HTERT RPE-1 (cell line): Measurements from ENCODE around the gene POTEH.
"Not testable (repeated sequence)": the region's sequence is repeated elsewhere in the genome, so short reads cannot be mapped to it uniquely, and the experiment has no call there.

Experiments
- in situ Hi-C: fragments of 300-500 bp; cut with MboI; formaldehyde crosslinking; loops from 4 replicates; pipeline ENCODE4 v1.14.3; 2020; ENCODE audit warnings: low sequenced_read_pairs

Gene POTEH

GRCh38 chr22:15689749-15690125, at the start of gene POTEH:
TSS of gene POTEH (plus strand) at chr22:15690026. CDS start at chr22:15690078, 52 bp downstream.
- in situ Hi-C loops, result not testable (repeated sequence)

GRCh38 chr22:15642288-15642861, 47.5 kb upstream of the POTEH start:
- in situ Hi-C loops, result not testable (repeated sequence)

- in situ Hi-C loops, result not testable (repeated sequence)
Observed at GRCh38 chr22:15651954-15652353, 37.9 kb upstream of the POTEH start.

GRCh38 chr22:15652738-15653137, 37.1 kb upstream of the POTEH start:
- in situ Hi-C loops, result not testable (repeated sequence)

- in situ Hi-C loops, result not testable (repeated sequence)
Observed at GRCh38 chr22:15653241-15653640, 36.6 kb upstream of the POTEH start.

GRCh38 chr22:15661102-15661501, 28.7 kb upstream of the POTEH start:
- in situ Hi-C loops, result not testable (repeated sequence)

- in situ Hi-C loops, result not testable (repeated sequence)
Observed at GRCh38 chr22:15664682-15665081, 25.1 kb upstream of the POTEH start.

- in situ Hi-C loops, result not testable (repeated sequence)
Observed at GRCh38 chr22:15665478-15665877, 24.3 kb upstream of the POTEH start.

GRCh38 chr22:15669430-15669829, 20.4 kb upstream of the POTEH start:
- in situ Hi-C loops, result not testable (repeated sequence)

GRCh38 chr22:15679702-15680101, 10.1 kb upstream of the POTEH start:
- in situ Hi-C loops, result not testable (repeated sequence)

- in situ Hi-C loops, result not testable (repeated sequence)
Observed at GRCh38 chr22:15684115-15684514, 5.7 kb upstream of the POTEH start.

GRCh38 chr22:15684695-15685094, 5.1 kb upstream of the POTEH start:
- in situ Hi-C loops, result not testable (repeated sequence)

GRCh38 chr22:15685641-15686040, 4.2 kb upstream of the POTEH start:
- in situ Hi-C loops, result not testable (repeated sequence)

- in situ Hi-C loops, result not testable (repeated sequence)
Observed at GRCh38 chr22:15687086-15687485, 2.7 kb upstream of the POTEH start.

- in situ Hi-C loops, result not testable (repeated sequence)
Observed at GRCh38 chr22:15687676-15688075, 2.1 kb upstream of the POTEH start.

- in situ Hi-C loops, result not testable (repeated sequence)
Observed at GRCh38 chr22:15688090-15688489, 1.7 kb upstream of the POTEH start.

GRCh38 chr22:15689012-15689748, 646 bp upstream of the POTEH start:
- in situ Hi-C loops, result not testable (repeated sequence)

- in situ Hi-C loops, result not testable (repeated sequence)
Observed at GRCh38 chr22:15713600-15713999, 23.8 kb downstream of the POTEH start.

GRCh38 chr22:15714125-15714524, 24.3 kb downstream of the POTEH start:
- in situ Hi-C loops, result not testable (repeated sequence)

- in situ Hi-C loops, result not testable (repeated sequence)
Observed at GRCh38 chr22:15721884-15722283, 32.1 kb downstream of the POTEH start.

GRCh38 chr22:15729209-15729917, 39.5 kb downstream of the POTEH start:
- in situ Hi-C loops, result not testable (repeated sequence)

GRCh38 chr22:15731023-15731422, 41.2 kb downstream of the POTEH start:
- in situ Hi-C loops, result not testable (repeated sequence)
